Measurements from ENCODE around the gene FLNC.

DNA sequence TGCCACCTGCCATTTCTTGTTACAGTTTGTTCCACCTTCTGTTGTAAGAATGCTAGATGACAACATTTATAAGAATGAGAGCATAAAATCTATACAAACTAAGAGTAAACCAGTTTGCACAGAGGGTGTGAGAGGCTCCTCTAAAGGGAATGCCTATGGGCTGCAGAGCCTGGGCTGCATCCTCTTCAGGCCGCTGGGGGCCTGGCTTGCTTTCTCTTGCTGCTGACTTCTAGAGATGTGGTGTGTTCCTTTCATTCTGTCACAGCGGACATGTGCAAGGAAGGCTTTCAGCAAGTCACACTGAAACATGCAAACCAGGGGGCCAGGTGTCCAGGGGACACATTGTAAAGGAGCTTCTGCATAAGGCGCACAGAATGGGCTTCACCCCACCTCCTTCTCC lies 25.4 kb downstream of the FLNC start:
- no peak for TF ChIP-seq CTCF (conservative IDR thresholded peaks at IDR 0.05 in 1 of 2, IDR thresholded peaks at IDR 0.05 in 1 of 2; ENCODE audit: extremely low read depth in 1 of 2, insufficient read depth in 1 of 2, low read depth in 1 of 2, low read length in 2 of 2)
- TF ChIP-seq EZH2 (IDR thresholded peaks at IDR 0.05; ENCODE audit: borderline replicate concordance, low read length) = no peak
